GM19193 (cell line): ENCODE data around the gene JCAD.

Experiments used
- POLR2A ChIP-seq: IDR thresholded peaks from 4 replicates; pipeline ENCODE4 v1.6.1; 2011; ENCODE audit not compliant: insufficient read depth, insufficient read length; ENCODE audit errors: extremely low read depth

JCAD gene

DNA sequence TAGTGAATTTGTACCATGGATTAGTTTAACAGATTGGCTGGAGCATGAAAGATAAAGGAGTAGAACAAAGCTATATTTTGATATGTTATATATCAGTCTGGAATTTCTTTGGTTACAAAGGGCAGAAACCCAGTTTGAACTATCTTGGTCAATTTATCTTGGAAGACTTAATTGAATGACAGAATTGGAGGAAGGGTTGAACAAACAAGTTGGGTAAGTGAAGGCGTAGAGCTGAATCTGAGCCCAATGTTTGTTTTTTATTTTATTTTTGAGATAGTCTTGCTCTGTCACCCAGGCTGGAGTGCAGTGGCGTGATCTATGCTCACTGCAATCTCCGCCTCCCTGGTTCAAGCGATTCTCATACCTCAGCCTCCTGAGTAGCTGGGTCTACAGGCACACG is 21.8 kb upstream of the JCAD start:
- no peak for TF ChIP-seq POLR2A

GRCh38 chr10:30080161-30080560 is 20.8 kb upstream of the JCAD start:
- no peak for TF ChIP-seq POLR2A

GRCh38 chr10:30079408-30079807 is 20.0 kb upstream of the JCAD start:
- no peak for TF ChIP-seq POLR2A

- no peak for TF ChIP-seq POLR2A
Measured at GRCh38 chr10:30075481-30075880, 16.1 kb upstream of the JCAD start.

DNA sequence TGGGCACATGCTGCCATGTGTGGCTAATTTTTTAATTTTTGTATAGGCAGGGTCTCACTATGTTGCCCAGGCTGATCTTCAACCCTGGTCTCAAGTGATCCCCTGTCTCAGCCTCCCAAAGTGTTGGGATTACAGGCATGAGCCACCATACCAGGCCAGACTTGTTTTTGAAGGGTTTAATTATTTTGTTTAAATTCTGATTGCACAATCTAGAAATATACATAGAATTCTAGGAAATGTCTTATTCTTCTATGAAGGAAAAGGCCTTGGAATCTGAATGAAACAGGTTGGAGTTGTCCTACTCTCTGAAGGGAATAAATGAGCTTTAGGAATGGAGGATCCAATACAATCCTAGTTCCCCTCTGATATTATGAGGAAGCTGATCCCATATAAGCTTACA is 15.5 kb upstream of the JCAD start:
- no peak for TF ChIP-seq POLR2A

GRCh38 chr10:30074090-30074489 is 14.7 kb upstream of the JCAD start:
- TF ChIP-seq POLR2A: no peak

DNA sequence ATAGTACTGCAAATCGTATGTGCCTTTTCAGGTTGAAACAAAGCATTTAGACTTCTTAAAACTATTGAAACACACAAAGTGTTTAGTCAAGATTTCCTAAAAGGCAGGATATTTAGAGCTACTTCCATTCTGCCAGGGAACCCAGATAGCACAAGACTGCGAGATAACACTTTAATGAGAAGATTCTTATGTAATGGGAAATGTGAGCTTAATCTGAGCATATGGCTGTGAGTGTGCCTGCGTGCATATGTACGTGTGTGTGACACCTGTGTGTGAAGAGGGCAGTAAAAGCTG is 14.3 kb upstream of the JCAD start:
- TF ChIP-seq POLR2A: no peak

DNA sequence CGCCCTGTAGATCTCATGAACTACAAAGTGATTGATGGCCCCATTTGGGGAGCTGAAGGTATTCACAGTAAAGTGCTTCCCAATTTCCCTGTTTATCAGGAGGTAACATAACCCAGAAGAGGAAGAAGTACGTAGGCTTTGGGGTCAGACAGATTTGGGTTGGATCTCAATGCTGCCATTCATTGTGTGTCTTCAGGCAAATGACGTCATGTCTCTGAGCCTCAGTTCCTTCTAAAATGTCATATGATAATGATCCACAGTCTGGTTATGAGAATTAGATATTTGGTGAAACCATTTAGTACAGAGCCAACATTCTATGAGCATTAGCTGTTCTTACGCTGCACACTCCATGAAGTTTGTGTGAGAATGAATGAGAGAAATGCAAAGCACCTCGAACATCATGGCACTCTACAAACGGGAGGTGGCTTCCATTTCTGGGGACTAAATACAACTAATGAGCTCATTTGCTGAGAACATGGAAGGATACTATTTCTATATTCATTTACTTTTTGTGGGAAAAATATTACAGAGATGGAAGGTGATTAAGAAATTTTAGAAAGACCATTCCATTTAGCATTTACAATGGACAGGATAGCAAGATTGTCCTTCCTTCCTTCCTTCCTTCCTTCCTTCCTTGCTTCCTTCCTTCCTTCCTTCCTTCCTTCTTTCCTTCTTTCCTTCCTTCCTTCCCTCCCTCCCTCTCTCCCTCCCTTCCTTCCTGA is 13.8 kb upstream of the JCAD start:
- TF ChIP-seq POLR2A: no peak

GRCh38 chr10:30072068-30072467 is 12.7 kb upstream of the JCAD start:
- no peak for TF ChIP-seq POLR2A

DNA sequence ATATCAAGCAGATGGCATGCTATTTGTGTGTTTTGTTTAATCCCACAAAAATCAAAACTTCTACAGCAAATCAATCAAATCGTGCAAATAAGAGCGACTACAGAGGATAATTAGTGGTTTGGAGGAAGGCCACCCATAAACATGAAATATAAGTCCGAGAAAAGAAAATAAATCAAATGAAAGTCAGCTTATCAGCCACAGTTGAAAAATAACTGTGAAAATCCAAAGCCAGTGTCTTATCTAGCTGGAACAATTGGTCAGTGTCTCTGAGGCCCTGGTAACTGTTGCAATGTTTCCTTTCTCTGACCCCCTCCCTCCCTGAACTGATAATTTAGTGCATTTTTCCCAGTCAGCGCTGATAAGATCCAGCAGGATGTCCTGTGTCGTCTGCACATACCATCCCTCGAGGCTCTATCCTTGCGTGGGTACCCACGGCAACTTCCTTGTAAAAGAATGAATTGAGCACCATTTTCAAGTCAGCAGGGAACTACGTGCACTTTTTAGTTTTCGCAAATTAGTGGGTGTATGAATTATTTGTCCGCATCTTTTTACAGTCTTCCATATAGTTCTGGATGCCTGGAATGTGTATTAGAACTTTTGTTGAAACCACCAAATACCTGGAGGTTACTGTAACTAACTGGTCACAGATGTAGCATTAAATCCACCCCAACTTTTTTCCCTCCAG is 10.8 kb upstream of the JCAD start:
- TF ChIP-seq POLR2A: no peak

DNA sequence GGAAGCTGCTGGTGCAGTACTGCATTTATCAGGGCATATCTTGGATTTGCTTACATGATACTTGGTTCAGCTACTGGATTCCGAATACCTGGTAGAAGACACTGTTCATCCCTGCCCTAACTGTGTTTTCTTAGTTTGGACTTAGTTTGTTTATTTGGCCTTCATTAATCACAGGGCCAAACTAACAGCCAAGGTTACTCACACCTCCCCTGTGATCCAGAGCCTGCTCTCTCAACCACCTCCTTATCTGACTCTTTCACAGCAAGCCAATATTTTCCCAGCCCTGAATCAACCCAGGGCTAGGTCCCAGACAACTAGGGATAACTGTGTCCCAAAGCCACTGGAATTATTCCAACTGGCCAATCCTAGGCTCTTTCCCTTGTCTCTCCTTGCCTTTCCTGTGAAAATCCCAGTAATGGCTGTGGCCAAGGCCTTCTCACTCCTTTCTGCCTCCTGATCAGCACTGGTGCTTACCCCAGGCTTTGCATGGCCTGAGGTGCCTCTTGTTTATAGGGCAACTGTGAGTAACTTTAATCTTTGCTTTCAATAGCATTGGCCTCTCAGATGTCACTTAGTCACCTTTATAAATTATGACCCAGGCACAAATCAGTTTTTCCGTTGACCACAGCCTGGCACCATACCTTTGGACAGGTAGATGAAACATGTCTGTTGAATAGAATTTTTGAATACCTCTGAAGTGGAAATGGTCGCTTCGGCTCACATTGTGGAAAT is 9.3 kb upstream of the JCAD start:
- no peak for TF ChIP-seq POLR2A

DNA sequence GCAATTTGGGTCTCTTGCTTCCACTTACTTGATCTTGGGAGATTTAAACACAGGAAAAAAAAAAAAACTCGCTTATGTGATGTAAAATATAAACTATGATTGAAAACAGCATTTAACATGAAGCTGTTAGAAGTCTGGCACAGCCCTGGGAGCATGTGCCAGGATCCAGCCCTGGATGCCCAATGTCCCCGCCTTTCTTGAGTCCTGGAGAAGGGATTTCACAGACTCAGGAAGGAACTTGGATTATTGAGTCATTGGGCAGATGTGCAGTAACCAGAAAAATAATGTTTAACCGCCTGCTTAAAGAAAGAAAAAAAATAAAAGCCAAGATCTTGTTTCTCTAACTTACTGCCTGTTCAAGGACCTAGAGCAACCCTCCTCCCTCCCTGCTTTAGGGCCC is 3.7 kb upstream of the JCAD start:
- no peak for TF ChIP-seq POLR2A

GRCh38 chr10:30062582-30062981 is 3.2 kb upstream of the JCAD start:
- no peak for TF ChIP-seq POLR2A

- no peak for TF ChIP-seq POLR2A
Measured at GRCh38 chr10:30062090-30062489, 2.7 kb upstream of the JCAD start.

DNA sequence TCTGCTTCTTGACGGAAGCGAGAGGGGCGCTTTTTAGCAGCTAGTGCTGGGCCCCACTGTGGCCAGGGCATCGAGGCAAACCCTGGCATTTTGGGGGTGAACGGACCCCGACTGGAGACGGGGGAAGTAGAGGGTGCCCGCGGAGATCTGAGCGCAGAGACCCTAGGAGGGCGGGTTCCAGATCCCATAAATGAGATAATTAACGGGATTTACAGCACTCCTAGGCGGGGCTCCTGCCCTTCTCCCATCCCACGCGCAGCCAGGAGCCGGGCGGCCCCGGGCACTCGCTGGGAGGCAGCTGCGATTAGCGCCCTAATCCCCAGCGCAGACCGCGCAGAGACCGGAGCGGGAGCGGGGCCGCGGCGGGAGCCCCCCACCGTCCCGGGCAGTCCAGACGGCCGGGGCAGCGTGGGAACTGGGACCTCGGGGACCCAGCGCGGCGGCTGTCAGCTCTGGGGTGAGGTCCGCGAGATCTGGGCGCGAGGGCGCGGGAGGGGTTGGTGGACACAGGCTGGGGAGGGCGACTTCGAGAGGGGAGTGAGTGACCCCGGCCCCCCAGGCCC is 735 bp downstream of the JCAD start:
- TF ChIP-seq POLR2A: no peak
